ENCODE data around the gene FOXF1. TPM values are rescaled to one million over a fixed set of nuclear protein-coding genes. Genes with fewer than 3 reads are reported as not detected.

The FOXF1 gene
- total and polyA plus RNA-seq, 4 donors: 12.2 to 34.4 (median 19.1) TPM

DNA sequence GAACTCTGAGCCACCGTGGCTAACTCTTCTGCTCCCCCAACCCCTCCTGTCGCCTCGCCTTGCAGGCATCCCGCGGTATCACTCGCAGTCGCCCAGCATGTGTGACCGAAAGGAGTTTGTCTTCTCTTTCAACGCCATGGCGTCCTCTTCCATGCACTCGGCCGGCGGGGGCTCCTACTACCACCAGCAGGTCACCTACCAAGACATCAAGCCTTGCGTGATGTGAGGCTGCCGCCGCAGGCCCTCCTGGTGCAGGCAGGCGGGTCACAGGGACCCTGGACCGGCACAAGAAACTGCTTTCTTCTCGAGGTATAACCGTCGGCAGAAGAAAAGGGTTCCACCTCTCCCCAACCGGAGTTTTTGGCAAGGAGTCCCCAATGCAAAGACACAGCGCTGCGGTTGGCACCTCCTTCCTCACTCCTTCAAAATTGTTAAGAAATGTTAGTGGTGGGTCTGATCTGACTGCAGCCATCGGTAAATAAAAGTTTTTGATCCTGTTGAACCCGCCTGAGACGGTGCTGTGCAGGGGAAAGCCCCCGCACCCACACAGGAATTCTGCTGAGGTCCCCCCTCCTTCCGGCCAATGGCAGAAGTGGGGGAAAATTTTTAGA, 2.6 kb downstream of the FOXF1 start:
- Histone ChIP-seq H3K27ac (ENCODE audit: low read depth in 1 of 2, low read length in 1 of 2) (peak overlapping the region in 1 of 2 donors; percentile 90), H3K4me3 (peak overlapping the region; percentile 82), H3K36me3 (ENCODE audit: control insufficient read depth in 4 of 4, insufficient read depth in 4 of 4, low read length in 4 of 4) (peaks cover 0 to 45% (median 1%) of the 10 kb centered on the region in 4 donors), H3K4me1 (ENCODE audit: control insufficient read depth in 5 of 5, insufficient read depth in 5 of 5, low read length in 5 of 5) (peaks cover 0 to 25% (median 0%) of the 10 kb centered on the region in 5 donors), H3K27me3 (ENCODE audit: control insufficient read depth in 3 of 3, insufficient read depth in 3 of 3, low read length in 2 of 3) (peaks cover 3 to 40% (median 6%) of the 10 kb centered on the region in 3 donors), H3K9ac (ENCODE audit: insufficient read depth in 1 of 2, low read length in 2 of 2) (peak overlapping the region; percentile 11 to 87), H3K9me3 (ENCODE audit: control insufficient read depth in 4 of 4, insufficient read depth in 3 of 4, low read length in 3 of 4) (peaks cover 0 to 2% (median 0%) of the 10 kb centered on the region in 4 donors)
- no peak for TF ChIP-seq CTCF (IDR thresholded peaks at IDR 0.05; ENCODE audit: control extremely low read depth, extremely low read depth)
- no peak for ATAC-seq (ENCODE audit: insufficient read depth, low FRiP score)
- peak in 1 of 3 donors; percentile 62 for DNase-seq
- WGBS, 2 donors: 9 to 12% methylated on average over 29 of the region's 29 CpGs

DNA sequence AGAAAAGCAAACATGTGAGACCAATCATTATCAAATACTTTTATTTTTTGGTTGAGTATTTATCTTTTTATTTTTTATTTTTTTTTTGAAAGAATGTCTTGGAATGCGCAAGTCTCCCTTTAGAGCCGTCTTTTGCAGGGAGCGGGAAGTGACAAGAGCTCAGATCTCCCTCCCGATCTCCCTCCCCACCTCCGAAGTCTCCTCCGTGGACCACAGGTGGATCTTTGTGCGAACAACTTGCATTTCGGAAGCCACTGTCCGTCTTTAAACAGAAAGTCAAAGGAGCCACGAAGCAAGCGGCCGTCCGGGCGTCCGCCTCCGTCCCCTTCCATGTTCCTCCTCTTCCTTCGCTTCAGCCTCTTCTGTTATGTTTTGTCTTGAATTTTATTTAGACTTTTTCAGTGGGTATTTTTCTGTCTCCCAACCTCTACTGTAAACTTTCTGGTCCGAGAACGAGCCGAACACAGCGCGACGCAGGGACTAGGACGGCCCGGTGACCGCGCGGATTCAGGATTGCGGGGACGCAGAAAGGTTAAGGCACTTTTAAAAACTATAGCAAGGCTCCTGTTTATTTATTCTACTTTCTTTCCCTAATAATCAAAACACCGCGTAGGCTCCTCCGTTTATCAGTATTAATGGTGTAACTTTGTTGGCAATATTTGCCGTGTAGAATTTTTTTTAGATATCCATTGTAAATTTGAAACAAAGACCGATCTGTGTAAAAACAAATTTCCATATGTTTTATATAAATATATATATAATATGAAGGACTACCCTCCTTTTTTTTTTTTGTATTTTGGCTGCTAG, 3.3 kb downstream of the FOXF1 start:
- H3K27me3 ChIP-seq (ENCODE audit: control insufficient read depth in 3 of 3, insufficient read depth in 3 of 3, low read length in 2 of 3): peaks cover 3 to 43% (median 4%) of the 10 kb centered on the region in 3 donors
- TF ChIP-seq CTCF (IDR thresholded peaks at IDR 0.05; ENCODE audit: control extremely low read depth, extremely low read depth): no peak
- peak overlapping the region in 1 of 2 donors; percentile 48 for H3K27ac ChIP-seq (ENCODE audit: low read depth in 1 of 2, low read length in 1 of 2)
- H3K4me3 ChIP-seq: peak overlapping the region; percentile 82
- peak; percentile 15 to 66 (median 46) for DNase-seq
- H3K9ac ChIP-seq (ENCODE audit: insufficient read depth in 1 of 2, low read length in 2 of 2): peak overlapping the region in 1 of 2 donors; percentile 87
- H3K36me3 ChIP-seq (ENCODE audit: control insufficient read depth in 4 of 4, insufficient read depth in 4 of 4, low read length in 4 of 4): peaks cover 0 to 45% (median 1%) of the 10 kb centered on the region in 4 donors
- WGBS, 2 donors: 18 to 23% methylated on average over 35 of the region's 35 CpGs
- H3K4me1 ChIP-seq (ENCODE audit: control insufficient read depth in 5 of 5, insufficient read depth in 5 of 5, low read length in 5 of 5): peaks cover 0 to 24% (median 0%) of the 10 kb centered on the region in 5 donors
- no peak for ATAC-seq (ENCODE audit: insufficient read depth, low FRiP score)
- H3K9me3 ChIP-seq (ENCODE audit: control insufficient read depth in 4 of 4, insufficient read depth in 3 of 4, low read length in 3 of 4): peaks cover 0 to 2% (median 0%) of the 10 kb centered on the region in 4 donors

GRCh38 chr16:86514481-86515376, 4.4 kb downstream of the FOXF1 start:
- peak overlapping the region in 1 of 2 donors; percentile 87 for H3K9ac ChIP-seq (ENCODE audit: insufficient read depth in 1 of 2, low read length in 2 of 2)
- H3K4me3 ChIP-seq: peak overlapping the region; percentile 58
- H3K27ac ChIP-seq (ENCODE audit: low read depth in 1 of 2, low read length in 1 of 2): peak overlapping the region in 1 of 2 donors; percentile 85
- DNase-seq (peak in 2 of 3 donors; percentile 79 to 80), ATAC-seq (ENCODE audit: insufficient read depth, low FRiP score) (no peak)
- peaks cover 3 to 43% (median 4%) of the 10 kb centered on the region in 3 donors for H3K27me3 ChIP-seq (ENCODE audit: control insufficient read depth in 3 of 3, insufficient read depth in 3 of 3, low read length in 2 of 3)
- peaks cover 0 to 45% (median 1%) of the 10 kb centered on the region in 4 donors for H3K36me3 ChIP-seq (ENCODE audit: control insufficient read depth in 4 of 4, insufficient read depth in 4 of 4, low read length in 4 of 4)
- peaks cover 0 to 30% (median 0%) of the 10 kb centered on the region in 5 donors for H3K4me1 ChIP-seq (ENCODE audit: control insufficient read depth in 5 of 5, insufficient read depth in 5 of 5, low read length in 5 of 5)
- 15 to 19% methylated on average over 18 of the region's 18 CpGs for WGBS, 2 donors
- H3K9me3 ChIP-seq (ENCODE audit: control insufficient read depth in 4 of 4, insufficient read depth in 3 of 4, low read length in 3 of 4): peaks cover 0 to 2% (median 0%) of the 10 kb centered on the region in 4 donors
- no peak for TF ChIP-seq CTCF (IDR thresholded peaks at IDR 0.05; ENCODE audit: control extremely low read depth, extremely low read depth)

Measured in lung (tissue), 12 donors.